ENCODE data around the gene SSTR3.

The SSTR3 gene

DNA sequence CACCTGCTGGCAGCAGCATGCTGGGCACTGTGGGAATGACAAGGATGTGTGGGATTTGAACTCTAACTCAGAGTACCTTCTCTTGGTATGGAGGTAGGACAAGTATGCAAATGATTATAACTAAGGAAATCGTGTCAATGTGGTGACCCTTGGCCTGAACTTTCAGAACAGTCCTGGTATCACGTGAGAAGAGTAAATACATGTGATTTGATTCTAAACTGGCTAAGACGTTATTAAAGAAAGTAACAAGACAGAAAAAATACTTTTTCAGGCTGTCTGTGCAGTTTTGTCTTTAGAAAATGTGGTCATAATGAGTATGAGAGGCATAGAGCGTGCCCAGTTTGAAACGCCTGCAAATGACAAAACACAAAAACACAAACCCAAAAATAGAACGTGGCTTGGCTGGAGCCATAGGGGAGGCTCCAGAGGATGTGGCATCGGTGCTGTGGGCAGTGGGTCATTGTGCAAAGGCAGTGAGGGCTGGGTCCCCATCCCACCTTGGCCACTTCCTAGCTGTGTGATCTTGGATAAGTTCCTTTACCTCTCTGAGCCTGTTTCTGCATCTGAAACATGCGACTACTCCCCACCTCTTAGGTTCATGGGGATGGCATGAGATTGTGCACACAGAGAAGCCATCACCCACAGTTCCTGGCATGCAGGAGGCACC lies 44.2 kb downstream of the SSTR3 start:
- DNase-seq (ENCODE audit: low read depth in 1 of 2, low spot score in 1 of 2) = no peak
- Histone ChIP-seq H3K4me3 (replicated peaks; ENCODE audit: insufficient read depth, low read length) (no peak overlapping the region), H3K27me3 (ENCODE audit: insufficient read depth, poor library complexity, severe bottlenecking) (no peaks in the 10 kb centered on the region), H3K27ac (replicated peaks) (no peak overlapping the region)
- TF ChIP-seq GABPA (IDR thresholded peaks at IDR 0.05; ENCODE audit: low read depth) (no peak), POLR2AphosphoS5 (IDR thresholded peaks at IDR 0.05; ENCODE audit: low read depth) (no peak), SPI1 (IDR thresholded peaks at IDR 0.05; ENCODE audit: borderline replicate concordance, low read depth) (no peak)
- TF ChIP-seq, protein P1, sequence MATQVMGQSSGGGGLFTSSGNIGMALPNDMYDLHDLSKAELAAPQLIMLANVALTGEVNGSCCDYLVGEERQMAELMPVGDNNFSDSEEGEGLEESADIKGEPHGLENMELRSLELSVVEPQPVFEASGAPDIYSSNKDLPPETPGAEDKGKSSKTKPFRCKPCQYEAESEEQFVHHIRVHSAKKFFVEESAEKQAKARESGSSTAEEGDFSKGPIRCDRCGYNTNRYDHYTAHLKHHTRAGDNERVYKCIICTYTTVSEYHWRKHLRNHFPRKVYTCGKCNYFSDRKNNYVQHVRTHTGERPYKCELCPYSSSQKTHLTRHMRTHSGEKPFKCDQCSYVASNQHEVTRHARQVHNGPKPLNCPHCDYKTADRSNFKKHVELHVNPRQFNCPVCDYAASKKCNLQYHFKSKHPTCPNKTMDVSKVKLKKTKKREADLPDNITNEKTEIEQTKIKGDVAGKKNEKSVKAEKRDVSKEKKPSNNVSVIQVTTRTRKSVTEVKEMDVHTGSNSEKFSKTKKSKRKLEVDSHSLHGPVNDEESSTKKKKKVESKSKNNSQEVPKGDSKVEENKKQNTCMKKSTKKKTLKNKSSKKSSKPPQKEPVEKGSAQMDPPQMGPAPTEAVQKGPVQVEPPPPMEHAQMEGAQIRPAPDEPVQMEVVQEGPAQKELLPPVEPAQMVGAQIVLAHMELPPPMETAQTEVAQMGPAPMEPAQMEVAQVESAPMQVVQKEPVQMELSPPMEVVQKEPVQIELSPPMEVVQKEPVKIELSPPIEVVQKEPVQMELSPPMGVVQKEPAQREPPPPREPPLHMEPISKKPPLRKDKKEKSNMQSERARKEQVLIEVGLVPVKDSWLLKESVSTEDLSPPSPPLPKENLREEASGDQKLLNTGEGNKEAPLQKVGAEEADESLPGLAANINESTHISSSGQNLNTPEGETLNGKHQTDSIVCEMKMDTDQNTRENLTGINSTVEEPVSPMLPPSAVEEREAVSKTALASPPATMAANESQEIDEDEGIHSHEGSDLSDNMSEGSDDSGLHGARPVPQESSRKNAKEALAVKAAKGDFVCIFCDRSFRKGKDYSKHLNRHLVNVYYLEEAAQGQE (IDR thresholded peaks at IDR 0.05; ENCODE audit: insufficient replicate concordance, low read depth) = no peak
- TF ChIP-seq, protein P2, sequence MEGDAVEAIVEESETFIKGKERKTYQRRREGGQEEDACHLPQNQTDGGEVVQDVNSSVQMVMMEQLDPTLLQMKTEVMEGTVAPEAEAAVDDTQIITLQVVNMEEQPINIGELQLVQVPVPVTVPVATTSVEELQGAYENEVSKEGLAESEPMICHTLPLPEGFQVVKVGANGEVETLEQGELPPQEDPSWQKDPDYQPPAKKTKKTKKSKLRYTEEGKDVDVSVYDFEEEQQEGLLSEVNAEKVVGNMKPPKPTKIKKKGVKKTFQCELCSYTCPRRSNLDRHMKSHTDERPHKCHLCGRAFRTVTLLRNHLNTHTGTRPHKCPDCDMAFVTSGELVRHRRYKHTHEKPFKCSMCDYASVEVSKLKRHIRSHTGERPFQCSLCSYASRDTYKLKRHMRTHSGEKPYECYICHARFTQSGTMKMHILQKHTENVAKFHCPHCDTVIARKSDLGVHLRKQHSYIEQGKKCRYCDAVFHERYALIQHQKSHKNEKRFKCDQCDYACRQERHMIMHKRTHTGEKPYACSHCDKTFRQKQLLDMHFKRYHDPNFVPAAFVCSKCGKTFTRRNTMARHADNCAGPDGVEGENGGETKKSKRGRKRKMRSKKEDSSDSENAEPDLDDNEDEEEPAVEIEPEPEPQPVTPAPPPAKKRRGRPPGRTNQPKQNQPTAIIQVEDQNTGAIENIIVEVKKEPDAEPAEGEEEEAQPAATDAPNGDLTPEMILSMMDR (IDR thresholded peaks at IDR 0.05; ENCODE audit: insufficient read depth, low read length) = no peak

DNA sequence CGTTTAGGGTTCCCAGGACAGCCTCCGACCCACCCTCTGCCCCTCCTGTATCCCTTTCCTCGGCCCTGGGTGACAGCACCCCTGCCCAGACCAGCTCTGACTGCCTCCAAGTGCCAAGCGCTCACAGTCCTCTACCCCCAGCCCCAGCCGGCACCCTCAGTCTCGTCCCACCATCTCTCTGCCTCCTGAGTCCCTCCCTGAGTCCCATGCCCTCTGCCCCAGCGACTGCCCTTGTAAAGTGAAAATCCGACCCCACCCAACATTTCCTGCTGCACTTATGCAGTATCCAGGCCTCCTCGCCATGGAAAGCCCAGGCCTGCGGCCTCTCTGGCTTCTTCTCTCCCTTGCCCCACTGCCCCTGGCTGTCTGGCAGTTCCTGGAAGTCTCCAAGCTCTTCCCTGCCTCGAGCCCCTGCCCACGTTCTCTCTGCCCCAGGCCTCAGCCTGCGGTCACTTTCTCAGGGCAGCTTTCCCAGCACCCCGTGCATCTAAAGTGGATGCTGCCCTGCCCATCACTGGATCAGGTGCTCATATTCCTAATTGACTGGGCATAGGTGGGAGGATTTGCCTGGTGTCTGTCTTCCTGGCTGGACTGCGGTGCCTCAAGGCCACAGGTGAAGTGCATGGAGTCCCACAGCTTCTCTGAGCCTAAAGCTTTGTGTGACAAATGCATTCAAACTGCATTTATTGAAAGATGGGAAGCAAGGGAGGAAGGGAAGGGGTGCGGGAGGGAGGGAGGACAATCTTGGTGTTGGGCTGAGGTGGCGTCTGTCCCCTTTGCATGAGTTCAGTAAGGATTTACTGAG lies 44.9 kb downstream of the SSTR3 start:
- Histone ChIP-seq H3K27ac (replicated peaks) (no peak overlapping the region), H3K4me3 (replicated peaks; ENCODE audit: insufficient read depth, low read length) (no peak overlapping the region), H3K27me3 (ENCODE audit: insufficient read depth, poor library complexity, severe bottlenecking) (no peaks in the 10 kb centered on the region)
- TF ChIP-seq, protein P2 (IDR thresholded peaks at IDR 0.05; ENCODE audit: insufficient read depth, low read length) = no peak
- TF ChIP-seq POLR2AphosphoS5 (IDR thresholded peaks at IDR 0.05; ENCODE audit: low read depth) = no peak
- TF ChIP-seq, protein P1 (IDR thresholded peaks at IDR 0.05; ENCODE audit: insufficient replicate concordance, low read depth) = no peak
- TF ChIP-seq GABPA (IDR thresholded peaks at IDR 0.05; ENCODE audit: low read depth) = no peak
- no peak for TF ChIP-seq SPI1 (IDR thresholded peaks at IDR 0.05; ENCODE audit: borderline replicate concordance, low read depth)
- DNase-seq (ENCODE audit: low read depth in 1 of 2, low spot score in 1 of 2) = no peak

DNA sequence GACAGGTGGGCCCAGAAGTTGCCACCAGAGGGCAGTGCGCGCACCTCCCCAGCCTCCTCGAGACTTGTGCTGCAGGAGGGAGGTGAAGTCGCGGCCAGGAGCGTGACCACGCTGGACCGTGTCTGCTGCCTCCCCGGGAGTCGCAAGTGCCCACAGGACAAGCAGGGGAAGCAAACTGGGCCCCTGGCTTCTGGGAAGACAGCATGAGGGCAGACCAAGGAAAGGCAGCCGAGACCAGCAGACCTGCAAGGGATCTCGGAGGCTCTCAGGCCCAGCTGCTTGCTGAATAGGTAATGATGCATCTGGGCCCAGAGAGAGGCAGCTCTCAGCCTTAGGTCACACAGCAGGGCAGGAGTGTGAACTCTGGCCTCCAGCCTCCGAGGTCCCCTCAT lies 45.6 kb downstream of the SSTR3 start:
- TF ChIP-seq, protein P2 (IDR thresholded peaks at IDR 0.05; ENCODE audit: insufficient read depth, low read length) = no peak
- TF ChIP-seq POLR2AphosphoS5 (IDR thresholded peaks at IDR 0.05; ENCODE audit: low read depth) (no peak), GABPA (IDR thresholded peaks at IDR 0.05; ENCODE audit: low read depth) (no peak), SPI1 (IDR thresholded peaks at IDR 0.05; ENCODE audit: borderline replicate concordance, low read depth) (no peak)
- H3K27ac ChIP-seq (replicated peaks) = no peak overlapping the region
- H3K27me3 ChIP-seq (ENCODE audit: insufficient read depth, poor library complexity, severe bottlenecking) = no peaks in the 10 kb centered on the region
- peak; percentile 44 to 71 for DNase-seq (ENCODE audit: low read depth in 1 of 2, low spot score in 1 of 2)
- H3K4me3 ChIP-seq (replicated peaks; ENCODE audit: insufficient read depth, low read length) = no peak overlapping the region

All from HL-60 (cell line).